Stimulated activated CD8-positive, alpha-beta memory T cell treated with anti-CD3 and anti-CD28 coated beads, Interleukin-4, amount 100 ng/mL, for 1 hour (primary cell): ENCODE results near the gene GPER1.
A peak's percentile ranks its signal among the peaks of the same experiment; 100 is the strongest.

Experiments used
- DNase-seq, 2 donors: peaks; one replicate each; pipeline ENCODE4 v3.0.0-alpha.2; 2020; ENCODE audit warnings: low read depth in 2 of 2, low spot score in 1 of 2

The GPER1 gene

GRCh38 chr7:1086588-1087464 lies 1.1 kb upstream of the GPER1 start:
- peak; percentile 46 to 64 for DNase-seq

- DNase-seq: no peak
Observed at GRCh38 chr7:1087465-1087814, 473 bp upstream of the GPER1 start.

GRCh38 chr7:1090236-1090635 lies 2.3 kb downstream of the GPER1 start:
- no peak for DNase-seq

GRCh38 chr7:1090686-1091643 lies 3.1 kb downstream of the GPER1 start:
- DNase-seq: no peak

GRCh38 chr7:1091644-1092027 lies 3.7 kb downstream of the GPER1 start:
- no peak for DNase-seq

- DNase-seq: no peak
Observed at GRCh38 chr7:1092161-1092632, 4.3 kb downstream of the GPER1 start.

- no peak for DNase-seq
Observed at GRCh38 chr7:1092806-1093501, 5.0 kb downstream of the GPER1 start.

- no peak for DNase-seq
Observed at GRCh38 chr7:1093502-1093843, 5.6 kb downstream of the GPER1 start.

GRCh38 chr7:1093916-1094508 lies 6.1 kb downstream of the GPER1 start:
- DNase-seq: no peak

- DNase-seq: no peak
Observed at GRCh38 chr7:1094870-1095269, 7.0 kb downstream of the GPER1 start.

- no peak for DNase-seq
Observed at GRCh38 chr7:1095621-1096155, 7.8 kb downstream of the GPER1 start.

GRCh38 chr7:1096156-1097119 lies 8.5 kb downstream of the GPER1 start:
- no peak for DNase-seq

- no peak for DNase-seq
Observed at GRCh38 chr7:1097120-1097504, 9.2 kb downstream of the GPER1 start.

- no peak for DNase-seq
Observed at GRCh38 chr7:1098243-1099153, 10.6 kb downstream of the GPER1 start.

- DNase-seq: no peak
Observed at GRCh38 chr7:1099154-1099542, 11.2 kb downstream of the GPER1 start.

- no peak for DNase-seq
Observed at GRCh38 chr7:1099637-1100036, 11.7 kb downstream of the GPER1 start.

- DNase-seq: no peak
Observed at GRCh38 chr7:1100386-1100785, 12.5 kb downstream of the GPER1 start.

GRCh38 chr7:1100834-1101562 lies 13.1 kb downstream of the GPER1 start:
- no peak for DNase-seq
